ENCODE measurements around the gene MPDU1. TPM values are rescaled to one million over a fixed set of nuclear protein-coding genes. Genes with fewer than 3 reads are reported as not detected.

The MPDU1 gene
- total RNA-seq, 1 donor from 2014 or later, result 61.8 TPM

GRCh38 chr17:7627250-7628121 lies 43.8 kb downstream of the MPDU1 start, which contains the start of gene SAT2:
SAT2 (minus strand) TSS chr17:7627821; CDS start chr17:7627635, 186 bp downstream.
- peak; percentile 97 for DNase-seq (ENCODE audit: extremely low spot score, unreplicated experiment)
- no peaks in the 10 kb centered on the region for H3K27me3 Mint-ChIP-seq
- H3K27ac Mint-ChIP-seq, result peak within 1 kb of the TSS; percentile 92
- TF ChIP-seq CTCF (conservative IDR thresholded peaks at IDR 0.05), result no peak
- H3K4me1 Mint-ChIP-seq (ENCODE audit: unreplicated experiment), result peaks cover 5% of the 10 kb centered on the region
- H3K4me3 Mint-ChIP-seq, result peak within 1 kb of the TSS; percentile 94
- no peaks in the 10 kb centered on the region for H3K9me3 Mint-ChIP-seq
- H3K36me3 Mint-ChIP-seq, result peaks cover 4% of the 10 kb centered on the region

GRCh38 chr17:7629939-7630571 lies 46.4 kb downstream of the MPDU1 start, which contains the start of gene SHBG:
SHBG (plus strand) TSS chr17:7630135; CDS start chr17:7630173, 38 bp downstream.
- DNase-seq (ENCODE audit: extremely low spot score, unreplicated experiment), result no peak
- H3K4me1 Mint-ChIP-seq (ENCODE audit: unreplicated experiment), result peaks cover 5% of the 10 kb centered on the region
- peaks cover 4% of the 10 kb centered on the region for H3K36me3 Mint-ChIP-seq
- peak within 1 kb of the TSS; percentile 82 for H3K27ac Mint-ChIP-seq
- peak within 1 kb of the TSS; percentile 6 for H3K4me3 Mint-ChIP-seq
- no peaks in the 10 kb centered on the region for H3K9me3 Mint-ChIP-seq
- H3K27me3 Mint-ChIP-seq, result no peaks in the 10 kb centered on the region
- TF ChIP-seq CTCF (conservative IDR thresholded peaks at IDR 0.05), result no peak

- TF ChIP-seq CTCF (conservative IDR thresholded peaks at IDR 0.05), result no peak
- no peak for DNase-seq (ENCODE audit: extremely low spot score, unreplicated experiment)
- Mint-ChIP-seq H3K9me3 (no peaks in the 10 kb centered on the region), H3K36me3 (no peaks in the 10 kb centered on the region), H3K27me3 (no peaks in the 10 kb centered on the region), H3K27ac (no peak overlapping the region), H3K4me1 (ENCODE audit: unreplicated experiment) (peaks cover 13% of the 10 kb centered on the region), H3K4me3 (no peak overlapping the region)
These were observed 48.0 kb downstream of the MPDU1 start for GRCh38 chr17:7631398-7632380.

GRCh38 chr17:7632492-7632894 lies 48.8 kb downstream of the MPDU1 start:
- Mint-ChIP-seq H3K36me3 (no peaks in the 10 kb centered on the region), H3K27me3 (no peaks in the 10 kb centered on the region), H3K9me3 (no peaks in the 10 kb centered on the region), H3K4me3 (no peak overlapping the region), H3K27ac (no peak overlapping the region), H3K4me1 (ENCODE audit: unreplicated experiment) (peaks cover 10% of the 10 kb centered on the region)
- TF ChIP-seq CTCF (conservative IDR thresholded peaks at IDR 0.05), result peak; percentile 64
- DNase-seq (ENCODE audit: extremely low spot score, unreplicated experiment), result no peak

- H3K9me3 Mint-ChIP-seq, result no peaks in the 10 kb centered on the region
- no peak for TF ChIP-seq CTCF (conservative IDR thresholded peaks at IDR 0.05)
- no peak overlapping the region for H3K27ac Mint-ChIP-seq
- H3K27me3 Mint-ChIP-seq, result no peaks in the 10 kb centered on the region
- no peak for DNase-seq (ENCODE audit: extremely low spot score, unreplicated experiment)
- peaks cover 10% of the 10 kb centered on the region for H3K4me1 Mint-ChIP-seq (ENCODE audit: unreplicated experiment)
- H3K36me3 Mint-ChIP-seq, result no peaks in the 10 kb centered on the region
- H3K4me3 Mint-ChIP-seq, result no peak overlapping the region
These were observed 49.4 kb downstream of the MPDU1 start for GRCh38 chr17:7633093-7633492.

All from type B pancreatic cell (in vitro differentiated cells).